ENCODE measurements around the gene PLA2G2C. TPM values are rescaled to one million over a fixed set of nuclear protein-coding genes. Genes with fewer than 3 reads are reported as not detected.

The PLA2G2C gene
- total and polyA plus RNA-seq, 2 experiments from 2014 or later, result not detected

- Mint-ChIP-seq H3K36me3 (ENCODE audit: low read depth) (peaks cover 4% of the 10 kb centered on the region; the same call in 1 of the 3 replicates), H3K9me3 (peaks cover 7% of the 10 kb centered on the region; the same call in 2 of the 3 replicates), H3K4me3 (no peak overlapping the region), H3K4me1 (no peaks in the 10 kb centered on the region), H3K27me3 (ENCODE audit: insufficient read depth, low read depth, poor library complexity) (peaks cover 3% of the 10 kb centered on the region), H3K27ac (no peak overlapping the region)
- H3K4me3 ChIP-seq, result no peak overlapping the region
- H3K36me3 ChIP-seq (ENCODE audit: insufficient read depth), result no peaks in the 10 kb centered on the region
- no peaks in the 10 kb centered on the region for H4K20me1 ChIP-seq (replicated peaks; ENCODE audit: insufficient read depth)
- H3K27ac ChIP-seq (ENCODE audit: low read depth), result no peak overlapping the region
- ATAC-seq (no peak), DNase-seq (ENCODE audit: low spot score) (no peak)
- H2AFZ ChIP-seq, result no peak overlapping the region
- no peaks in the 10 kb centered on the region for H3K79me2 ChIP-seq (replicated peaks; ENCODE audit: insufficient read depth)
- no peaks in the 10 kb centered on the region for H3K27me3 ChIP-seq (ENCODE audit: insufficient read depth)
- H3K4me2 ChIP-seq, result no peak overlapping the region
- H3K4me1 ChIP-seq (ENCODE audit: insufficient read depth), result no peaks in the 10 kb centered on the region
- TF ChIP-seq ZNF114 (CRISPR knock-in tag; IDR thresholded peaks at IDR 0.05), result no peak
- no peak for TF ChIP-seq CREB1 (CRISPR knock-in tag; IDR thresholded peaks at IDR 0.05; ENCODE audit: low read depth)
- no peak for TF ChIP-seq CTCF (conservative IDR thresholded peaks at IDR 0.05; ENCODE audit: low read depth in 2 of 2)
- TF ChIP-seq POLR2AphosphoS5 (IDR thresholded peaks at IDR 0.05; ENCODE audit: low read depth), result no peak
- no peak for TF ChIP-seq EZH2 (IDR thresholded peaks at IDR 0.05; ENCODE audit: low read depth, unreplicated experiment)
- no peak for TF ChIP-seq ZNF331 (CRISPR knock-in tag; IDR thresholded peaks at IDR 0.05; ENCODE audit: low read depth)
- no peak for TF ChIP-seq REST (IDR thresholded peaks at IDR 0.05; ENCODE audit: unreplicated experiment)
- TF ChIP-seq ZNF462 (CRISPR knock-in tag; IDR thresholded peaks at IDR 0.05), result no peak
- no peak for TF ChIP-seq EZH2phosphoT487 (IDR thresholded peaks at IDR 0.05; ENCODE audit: unreplicated experiment)
- TF ChIP-seq JUNB (IDR thresholded peaks at IDR 0.05; ENCODE audit: unreplicated experiment), result no peak
- no peak for TF ChIP-seq ETS1 (IDR thresholded peaks at IDR 0.05)
- no peak for TF ChIP-seq STAT1 (IDR thresholded peaks at IDR 0.05; ENCODE audit: unreplicated experiment)
- TF ChIP-seq NANOG (IDR thresholded peaks at IDR 0.05; ENCODE audit: borderline replicate concordance), result no peak
- H3F3A ChIP-seq (replicated peaks; ENCODE audit: low read depth), result no peaks in the 10 kb centered on the region
- H3K9me2 ChIP-seq (ENCODE audit: insufficient read depth), result no peaks in the 10 kb centered on the region
These were observed 48.0 kb downstream of the PLA2G2C start for GRCh38 chr1:20138346-20138745.
